HG02973 (cell line): Measurements from ENCODE around the gene KIF16B.

Source experiments
- ATAC-seq: cut with Tn5 transposase; IDR thresholded peaks from one replicate; pipeline ENCODE4 v1.9.1; 2021; ENCODE audit warnings: moderate library complexity; ENCODE audit not compliant: unreplicated experiment

The KIF16B gene

GRCh38 chr20:16224836-16225235 lies 348.4 kb downstream of the KIF16B start:
- ATAC-seq: no peak

- ATAC-seq: no peak
Measured at GRCh38 chr20:16222859-16223411, 350.3 kb downstream of the KIF16B start.
